HepG2 (cell line): ENCODE measurements around the gene LSR. TPM values are rescaled to one million over a fixed set of nuclear protein-coding genes. Genes with fewer than 3 reads are reported as not detected.

Experiments
- HNF4A ChIP-seq: sonication (generic); formaldehyde crosslinking; IDR thresholded peaks from 2 replicates; pipeline ENCODE4 v1.4.0; 2020; ENCODE audit warnings: missing genetic modification reagents
- MAFG ChIP-seq: sonication (generic); formaldehyde crosslinking; IDR thresholded peaks from 2 replicates; pipeline ENCODE4 v1.5.1; 2020; ENCODE audit warnings: mild to moderate bottlenecking, missing genetic modification reagents
- MLX ChIP-seq: IDR thresholded peaks from 2 replicates; pipeline ENCODE4 v1.6.1; 2016
- PHB2 ChIP-seq: fragments of 450-650 bp; IDR thresholded peaks from 2 replicates; pipeline ENCODE4 v1.6.1; 2018; ENCODE audit not compliant: partially characterized antibody
- POLR2A ChIP-seq, 2 experiments: IDR thresholded peaks; 2 replicates each; pipeline ENCODE4 v1.6.1; 2011; ENCODE audit warnings: low read depth in 2 of 2, low read length in 2 of 2, mild to moderate bottlenecking in 1 of 2, moderate library complexity in 1 of 2; ENCODE audit not compliant: insufficient read depth in 1 of 2
- POLR2AphosphoS5 ChIP-seq: IDR thresholded peaks from 2 replicates; pipeline ENCODE4 v1.6.1; 2012; ENCODE audit warnings: low read depth, low read length
- RELA ChIP-seq: sonication (generic); formaldehyde crosslinking; IDR thresholded peaks from 2 replicates; pipeline ENCODE4 v1.4.0; 2020; ENCODE audit warnings: missing genetic modification reagents
- SKI ChIP-seq: fragments of 450-650 bp; IDR thresholded peaks from one replicate; pipeline ENCODE4 v1.6.1; 2018; ENCODE audit warnings: mild to moderate bottlenecking; ENCODE audit not compliant: partially characterized antibody
- SNAPC2 ChIP-seq: sonication (generic); formaldehyde crosslinking; IDR thresholded peaks from 2 replicates; pipeline ENCODE4 v1.8.1; 2022; ENCODE audit warnings: mild to moderate bottlenecking, missing genetic modification reagents
- SRF ChIP-seq: IDR thresholded peaks from 2 replicates; pipeline ENCODE4 v1.6.1; 2011; ENCODE audit warnings: mild to moderate bottlenecking, low read depth, low read length, moderate library complexity
- ZBTB2 ChIP-seq: sonication (generic); formaldehyde crosslinking; IDR thresholded peaks from 2 replicates; pipeline ENCODE4 v1.8.0; 2022; ENCODE audit warnings: low read depth, missing genetic modification reagents
- ZFP90 ChIP-seq: sonication (generic); formaldehyde crosslinking; IDR thresholded peaks from 2 replicates; pipeline ENCODE4 v1.8.0; 2022; ENCODE audit warnings: missing genetic modification reagents, mild to moderate bottlenecking, inconsistent platforms, borderline replicate concordance
- ZIK1 ChIP-seq: sonication (generic); formaldehyde crosslinking; IDR thresholded peaks from 2 replicates; pipeline ENCODE4 v1.5.0; 2020; ENCODE audit warnings: mild to moderate bottlenecking, low read depth, missing genetic modification reagents, borderline replicate concordance
- ZNF446 ChIP-seq: sonication (generic); formaldehyde crosslinking; IDR thresholded peaks from 2 replicates; pipeline ENCODE4 v1.5.0; 2020; ENCODE audit warnings: mild to moderate bottlenecking, missing genetic modification reagents
- ZNF550 ChIP-seq: sonication (generic); formaldehyde crosslinking; IDR thresholded peaks from 2 replicates; pipeline ENCODE4 v1.4.0; 2020; ENCODE audit warnings: mild to moderate bottlenecking, missing genetic modification reagents, borderline replicate concordance
- ZNF607 ChIP-seq: sonication (generic); formaldehyde crosslinking; IDR thresholded peaks from 2 replicates; pipeline ENCODE4 v1.5.1; 2020; ENCODE audit warnings: missing genetic modification reagents, mild to moderate bottlenecking, borderline replicate concordance
- ZNF609 ChIP-seq: sonication (generic); formaldehyde crosslinking; IDR thresholded peaks from 2 replicates; pipeline ENCODE4 v1.4.0; 2020; ENCODE audit warnings: mild to moderate bottlenecking, missing genetic modification reagents, borderline replicate concordance
- ZNF619 ChIP-seq: sonication (generic); formaldehyde crosslinking; IDR thresholded peaks from 2 replicates; pipeline ENCODE4 v1.4.0; 2020; ENCODE audit warnings: mild to moderate bottlenecking, missing genetic modification reagents
- ZNF644 ChIP-seq: IDR thresholded peaks from 2 replicates; pipeline ENCODE4 v1.6.1; 2016; ENCODE audit warnings: low read depth
- ZSCAN30 ChIP-seq: sonication (generic); formaldehyde crosslinking; IDR thresholded peaks from 2 replicates; pipeline ENCODE4 v1.5.0; 2020; ENCODE audit warnings: mild to moderate bottlenecking, missing genetic modification reagents
- polyA plus RNA-seq, 8 experiments: library from polyadenylated mRNA; depleted of rRNA in 3 of 8; stranded (reverse) in 7 of 8; unstranded in 1 of 8; fragments of >200 nt; fragmentation: Illumina TruSeq in 4 of 8; extraction: Trizol in 4 of 8; gene quantifications; 2 replicates each; pipeline versions ENCODE4 v1.2.1 to v1.2.3, GENCODE V29; 2011 to 2016; ENCODE audit warnings: low read depth in 4 of 8, missing spikeins in 1 of 8, mixed read lengths in 1 of 8; ENCODE audit not compliant: insufficient read depth in 1 of 8
- total RNA-seq, 5 experiments: library from RNA; depleted of rRNA; stranded (reverse); fragments of >200 nt; fragmentation: Illumina TruSeq; extraction: Trizol; gene quantifications; 2 replicates each; pipeline ENCODE4 v1.2.3, GENCODE V29; 2016; ENCODE audit warnings: low read depth in 1 of 5
- TF ChIP-seq, protein P1 (sequence below): sonication (generic); formaldehyde crosslinking; IDR thresholded peaks from 2 replicates; pipeline ENCODE4 v1.5.0; 2020; ENCODE audit warnings: missing genetic modification reagents
- TF ChIP-seq, protein P2 (sequence below): sonication (generic); formaldehyde crosslinking; IDR thresholded peaks from 2 replicates; pipeline ENCODE4 v1.5.0; 2020; ENCODE audit warnings: missing genetic modification reagents, mild to moderate bottlenecking, borderline replicate concordance

Gene LSR
- total and polyA plus RNA-seq, 2 of the 13 experiments (the other 11 are each of a cell fraction or from before 2014, with no cell fraction given) = 29.2 to 79.2 TPM

DNA sequence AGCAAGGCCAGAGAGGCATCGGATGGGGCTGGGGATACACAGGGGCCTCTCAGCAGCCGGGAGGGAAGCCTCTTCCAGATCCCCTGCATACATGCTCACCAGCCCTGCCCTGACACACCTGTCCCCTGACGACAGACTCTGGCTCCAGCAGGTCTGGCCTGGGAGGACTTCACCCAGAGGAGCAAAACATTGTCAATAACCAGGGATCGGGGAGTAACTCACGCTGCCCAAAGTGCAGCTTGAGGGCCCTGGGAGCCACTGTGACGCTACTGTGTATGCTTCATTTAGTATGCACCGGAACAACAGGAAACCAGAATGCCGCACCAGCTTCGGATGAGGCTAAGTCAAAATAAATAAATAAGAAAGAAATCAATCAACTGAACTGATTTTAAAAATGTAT is 67.8 kb downstream of the LSR start (continued):
- TF ChIP-seq ZBTB2 (CRISPR knock-in tag) (0 out of 2 replicates have a peak, but pooled peaks have one; percentile 25), MAFG (CRISPR knock-in tag) (no peak), HNF4A (peak; percentile 91), ZNF619 (CRISPR knock-in tag) (no peak), MLX (CRISPR knock-in tag) (0 out of 2 replicates have a peak, but pooled peaks have one; percentile 18), SNAPC2 (CRISPR knock-in tag) (no peak), RELA (CRISPR knock-in tag) (no peak), SKI (no peak), ZNF446 (no peak), ZNF644 (no peak), ZNF609 (peak; percentile 36; the same call in 1 of the 2 replicates), ZNF607 (CRISPR knock-in tag) (no peak; the same call in 1 of the 2 replicates), ZNF550 (CRISPR knock-in tag) (no peak), PHB2 (no peak), SRF (no peak), ZFP90 (CRISPR knock-in tag) (no peak), POLR2A (IDR thresholded peaks at IDR 0.05; ENCODE audit: insufficient read depth in 1 of 2, low read depth in 2 of 2, low read length in 2 of 2) (peak in 1 of 2 experiments; percentile 39; a peak in 1 of 4 replicates), ZSCAN30 (CRISPR knock-in tag) (no peak), POLR2AphosphoS5 (no peak), ZIK1 (CRISPR knock-in tag) (no peak)
- TF ChIP-seq, protein P1, sequence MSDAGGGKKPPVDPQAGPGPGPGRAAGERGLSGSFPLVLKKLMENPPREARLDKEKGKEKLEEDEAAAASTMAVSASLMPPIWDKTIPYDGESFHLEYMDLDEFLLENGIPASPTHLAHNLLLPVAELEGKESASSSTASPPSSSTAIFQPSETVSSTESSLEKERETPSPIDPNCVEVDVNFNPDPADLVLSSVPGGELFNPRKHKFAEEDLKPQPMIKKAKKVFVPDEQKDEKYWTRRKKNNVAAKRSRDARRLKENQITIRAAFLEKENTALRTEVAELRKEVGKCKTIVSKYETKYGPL = no peak
- TF ChIP-seq, protein P2, sequence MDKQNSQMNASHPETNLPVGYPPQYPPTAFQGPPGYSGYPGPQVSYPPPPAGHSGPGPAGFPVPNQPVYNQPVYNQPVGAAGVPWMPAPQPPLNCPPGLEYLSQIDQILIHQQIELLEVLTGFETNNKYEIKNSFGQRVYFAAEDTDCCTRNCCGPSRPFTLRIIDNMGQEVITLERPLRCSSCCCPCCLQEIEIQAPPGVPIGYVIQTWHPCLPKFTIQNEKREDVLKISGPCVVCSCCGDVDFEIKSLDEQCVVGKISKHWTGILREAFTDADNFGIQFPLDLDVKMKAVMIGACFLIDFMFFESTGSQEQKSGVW (CRISPR knock-in tag) = no peak
